ENCODE measurements around the gene TBC1D22A.

DNA sequence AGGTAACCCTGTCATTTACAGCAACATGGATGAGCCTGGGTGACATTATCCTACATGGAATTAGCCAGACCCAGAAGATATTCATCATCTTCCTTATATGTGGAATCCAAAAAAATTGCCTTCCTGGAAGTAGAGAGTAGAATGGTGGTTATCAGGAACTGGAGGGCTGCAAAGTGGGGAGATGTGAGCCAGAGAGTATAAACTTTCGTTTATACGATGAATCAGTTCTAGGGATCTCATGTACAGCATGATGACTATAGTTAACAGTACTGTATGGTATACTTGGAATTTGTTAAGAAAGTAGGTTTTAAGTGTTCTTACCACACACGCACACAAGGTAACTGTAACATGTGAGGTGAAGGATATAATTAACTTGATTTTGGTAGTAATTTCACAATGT lies 79.1 kb downstream of the TBC1D22A start:
- TF ChIP-seq, protein P1, sequence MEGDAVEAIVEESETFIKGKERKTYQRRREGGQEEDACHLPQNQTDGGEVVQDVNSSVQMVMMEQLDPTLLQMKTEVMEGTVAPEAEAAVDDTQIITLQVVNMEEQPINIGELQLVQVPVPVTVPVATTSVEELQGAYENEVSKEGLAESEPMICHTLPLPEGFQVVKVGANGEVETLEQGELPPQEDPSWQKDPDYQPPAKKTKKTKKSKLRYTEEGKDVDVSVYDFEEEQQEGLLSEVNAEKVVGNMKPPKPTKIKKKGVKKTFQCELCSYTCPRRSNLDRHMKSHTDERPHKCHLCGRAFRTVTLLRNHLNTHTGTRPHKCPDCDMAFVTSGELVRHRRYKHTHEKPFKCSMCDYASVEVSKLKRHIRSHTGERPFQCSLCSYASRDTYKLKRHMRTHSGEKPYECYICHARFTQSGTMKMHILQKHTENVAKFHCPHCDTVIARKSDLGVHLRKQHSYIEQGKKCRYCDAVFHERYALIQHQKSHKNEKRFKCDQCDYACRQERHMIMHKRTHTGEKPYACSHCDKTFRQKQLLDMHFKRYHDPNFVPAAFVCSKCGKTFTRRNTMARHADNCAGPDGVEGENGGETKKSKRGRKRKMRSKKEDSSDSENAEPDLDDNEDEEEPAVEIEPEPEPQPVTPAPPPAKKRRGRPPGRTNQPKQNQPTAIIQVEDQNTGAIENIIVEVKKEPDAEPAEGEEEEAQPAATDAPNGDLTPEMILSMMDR (conservative IDR thresholded peaks at IDR 0.05; ENCODE audit: low read depth, low read length), result no peak
- TF ChIP-seq EZH2phosphoT487 (IDR thresholded peaks at IDR 0.05; ENCODE audit: borderline replicate concordance, low read length), result no peak
- no peak for TF ChIP-seq EZH2 (IDR thresholded peaks at IDR 0.05; ENCODE audit: low read length, unreplicated experiment)

All from PC-3 (cell line).